EL (cell line): Measurements from ENCODE around the gene MYBPC1.
"Not testable (repeated sequence)": the region's sequence is repeated elsewhere in the genome, so short reads cannot be mapped to it uniquely, and the experiment has no call there.

Source experiments
- DNase-seq: peaks from one replicate; pipeline ENCODE4 v3.0.0-alpha.2; 2016

The MYBPC1 gene

GRCh38 chr12:101607894-101608293 is 13.1 kb downstream of the MYBPC1 start:
- DNase-seq: no peak

- DNase-seq: no peak
These were observed 13.7 kb downstream of the MYBPC1 start for GRCh38 chr12:101608301-101609133.

- no peak for DNase-seq
These were observed 14.4 kb downstream of the MYBPC1 start for GRCh38 chr12:101609198-101609597.

GRCh38 chr12:101612160-101612916 is 17.6 kb downstream of the MYBPC1 start:
- DNase-seq: no peak

DNA sequence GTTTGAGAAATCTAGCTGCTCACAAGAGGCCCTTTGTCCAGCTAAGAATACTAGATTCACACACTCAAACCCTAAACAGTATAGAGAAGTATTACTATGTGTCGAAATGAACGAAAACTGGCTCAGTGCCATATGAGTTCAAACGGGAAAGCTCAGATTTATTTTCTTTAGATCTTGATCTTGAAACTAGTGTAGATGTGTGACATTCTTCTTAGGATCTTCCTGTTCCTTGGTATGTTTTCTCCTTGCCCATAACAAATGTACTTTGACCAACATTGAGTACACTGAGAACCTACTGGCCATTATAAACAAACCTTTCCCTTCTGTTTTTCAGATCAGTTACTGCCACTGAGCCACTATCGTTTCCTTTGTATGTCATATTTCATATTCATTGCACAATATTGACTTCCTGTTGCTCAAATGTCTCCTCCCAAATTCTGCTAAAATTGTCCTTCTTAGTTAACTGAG is 21.3 kb downstream of the MYBPC1 start:
- DNase-seq: no peak

DNA sequence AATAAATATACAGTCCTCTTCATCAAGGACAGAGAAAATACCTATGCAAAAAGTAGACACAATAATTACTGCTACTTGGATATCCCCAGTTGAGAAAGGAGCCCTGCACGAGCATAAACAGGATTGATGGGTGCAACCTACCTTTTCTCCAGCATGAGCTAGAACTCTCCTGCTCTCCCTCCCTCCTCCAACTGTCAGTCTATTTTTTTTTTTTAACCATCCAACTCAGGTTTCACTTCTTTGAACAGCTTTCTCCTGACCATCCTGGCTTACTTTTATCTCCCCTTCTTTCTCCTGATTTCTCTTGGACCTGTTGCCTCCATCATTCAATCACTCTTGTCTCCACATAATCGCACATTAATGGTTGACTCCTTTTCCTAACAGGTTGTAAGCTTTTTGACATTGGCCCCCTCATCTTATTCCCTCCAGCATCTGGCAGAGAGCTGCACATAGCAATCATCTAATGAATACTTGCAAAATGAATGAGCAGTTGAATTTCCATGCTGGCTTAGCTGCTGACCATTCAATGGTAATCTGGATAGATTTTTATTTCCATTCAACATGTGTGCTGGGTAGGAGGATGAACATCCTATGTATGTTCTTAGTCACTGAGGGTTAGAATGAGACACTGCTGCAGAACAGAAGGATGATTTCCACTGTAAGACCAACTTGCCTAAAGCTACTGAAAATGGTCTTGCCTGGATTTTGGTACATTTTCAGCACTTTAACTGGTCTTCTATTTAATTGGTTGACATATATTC is 24.4 kb downstream of the MYBPC1 start:
- DNase-seq: no peak

- DNase-seq: no peak
These were observed 25.3 kb downstream of the MYBPC1 start for GRCh38 chr12:101619858-101620761.

DNA sequence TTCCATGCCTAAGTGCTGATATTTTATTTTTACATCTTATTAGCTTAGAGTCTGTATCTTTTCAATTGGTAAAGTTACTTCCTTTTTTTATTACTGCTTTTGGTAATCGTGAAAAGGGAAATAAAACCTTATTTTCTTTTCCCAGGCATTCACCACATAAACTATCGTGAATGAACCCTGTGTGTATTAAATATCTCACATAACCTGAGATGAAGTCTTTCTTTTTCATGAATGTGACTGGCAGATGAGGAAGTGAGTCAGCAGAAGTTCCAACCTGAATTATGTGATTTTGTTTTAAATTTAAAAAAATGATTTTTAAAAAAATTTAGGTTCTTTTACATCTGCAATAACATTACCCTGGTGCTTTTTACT is 26.0 kb downstream of the MYBPC1 start:
- no peak for DNase-seq

DNA sequence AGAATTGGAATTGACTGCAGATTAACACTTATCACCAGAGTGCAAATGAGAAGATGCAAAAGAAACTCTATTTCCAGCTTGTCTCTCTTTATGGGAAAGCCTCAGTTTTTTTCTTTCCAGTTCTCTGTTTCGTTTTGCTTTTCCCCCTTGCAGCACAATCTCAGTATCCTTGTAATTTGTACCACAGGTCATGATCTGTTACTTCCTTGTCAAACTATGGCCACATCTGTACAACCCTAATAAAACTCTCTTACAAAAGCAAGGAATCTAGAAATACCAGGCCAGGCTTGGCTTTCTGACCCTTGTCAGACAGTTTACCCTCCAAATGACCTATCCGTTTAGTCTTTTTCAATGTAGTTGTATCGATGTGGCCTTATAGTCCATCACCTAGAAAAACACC is 33.9 kb downstream of the MYBPC1 start:
- DNase-seq: no peak

- DNase-seq: no peak
These were observed 40.0 kb downstream of the MYBPC1 start for GRCh38 chr12:101634724-101635123.

GRCh38 chr12:101637936-101638335 is 43.2 kb downstream of the MYBPC1 start:
- DNase-seq: no peak

GRCh38 chr12:101642115-101643067 is 47.6 kb downstream of the MYBPC1 start:
- no peak for DNase-seq

- no peak for DNase-seq
These were observed 52.9 kb downstream of the MYBPC1 start for GRCh38 chr12:101647711-101648110.

- no peak for DNase-seq
These were observed 53.4 kb downstream of the MYBPC1 start for GRCh38 chr12:101648195-101648594.

DNA sequence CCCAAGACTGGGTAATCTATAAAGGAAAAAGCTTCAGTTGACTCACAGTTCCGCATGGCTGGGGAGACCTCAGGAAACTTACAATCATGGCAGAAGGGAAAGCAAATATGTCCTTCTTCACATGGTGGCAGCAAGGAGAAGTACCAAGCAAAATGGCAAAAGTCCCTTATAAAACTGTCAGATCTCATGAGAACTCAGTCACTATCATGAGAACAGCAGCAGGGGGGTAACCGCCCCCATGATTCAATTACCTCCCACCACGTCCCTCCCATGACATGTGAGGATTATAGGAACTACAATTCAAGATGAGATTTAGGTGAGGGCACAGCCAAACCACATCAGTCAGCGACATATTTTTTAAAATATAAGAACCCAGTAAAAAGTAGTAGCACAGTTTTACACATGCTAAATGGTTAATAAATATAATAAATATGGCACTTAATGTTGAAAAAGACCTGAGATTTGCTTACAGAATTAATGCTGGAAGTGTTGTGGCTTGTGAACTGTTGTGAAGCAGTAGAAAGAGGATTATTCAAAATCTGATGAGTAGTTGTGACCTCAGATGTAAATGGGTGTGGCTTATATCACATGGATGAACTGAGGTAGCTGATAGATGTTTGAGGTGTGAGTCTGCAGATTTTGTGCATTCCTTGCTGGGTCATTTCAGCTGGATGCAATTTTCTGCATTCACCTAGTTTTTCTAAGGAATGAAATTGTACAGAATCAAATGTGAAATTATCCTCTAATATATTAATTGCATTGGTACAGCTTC is 55.8 kb downstream of the MYBPC1 start:
- DNase-seq: no peak

DNA sequence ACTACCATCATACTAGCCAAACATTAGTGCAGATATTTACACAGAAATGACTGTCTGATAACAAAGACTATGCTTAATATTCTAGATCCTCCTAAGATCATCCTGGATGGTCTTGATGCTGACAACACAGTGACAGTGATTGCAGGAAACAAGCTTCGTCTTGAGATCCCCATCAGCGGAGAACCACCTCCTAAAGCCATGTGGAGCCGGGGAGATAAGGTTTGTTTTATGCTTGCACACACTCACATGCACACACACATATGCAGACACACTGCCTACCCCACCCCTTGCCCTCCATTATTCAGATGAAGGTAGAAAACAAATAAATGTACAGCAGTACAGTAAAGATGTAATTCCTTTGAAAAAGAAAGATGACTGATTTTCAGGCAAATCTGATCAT is 58.3 kb downstream of the MYBPC1 start:
- DNase-seq: no peak

- DNase-seq: no peak
These were observed 58.7 kb downstream of the MYBPC1 start for GRCh38 chr12:101653503-101653902.

GRCh38 chr12:101654442-101654841 is 59.7 kb downstream of the MYBPC1 start:
- DNase-seq: no peak

DNA sequence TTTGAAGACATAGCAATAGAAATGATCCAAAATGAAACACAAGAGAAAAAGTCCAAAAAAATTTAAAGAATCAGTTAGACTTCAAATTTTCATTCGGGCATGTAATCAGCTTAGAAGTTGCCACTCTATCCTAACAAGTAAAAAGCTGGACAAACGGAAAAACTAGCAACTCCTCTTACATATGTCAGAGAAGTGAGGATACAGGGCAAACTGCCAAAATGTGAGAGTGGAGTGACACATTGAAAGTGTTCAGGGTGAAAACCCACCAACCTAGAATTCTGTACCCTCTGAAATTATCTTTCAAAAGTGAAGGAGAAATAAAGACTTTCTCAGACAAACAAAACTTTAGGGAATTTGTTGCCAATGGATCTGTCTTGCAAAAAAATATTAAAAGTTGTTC is 60.6 kb downstream of the MYBPC1 start:
- no peak for DNase-seq

DNA sequence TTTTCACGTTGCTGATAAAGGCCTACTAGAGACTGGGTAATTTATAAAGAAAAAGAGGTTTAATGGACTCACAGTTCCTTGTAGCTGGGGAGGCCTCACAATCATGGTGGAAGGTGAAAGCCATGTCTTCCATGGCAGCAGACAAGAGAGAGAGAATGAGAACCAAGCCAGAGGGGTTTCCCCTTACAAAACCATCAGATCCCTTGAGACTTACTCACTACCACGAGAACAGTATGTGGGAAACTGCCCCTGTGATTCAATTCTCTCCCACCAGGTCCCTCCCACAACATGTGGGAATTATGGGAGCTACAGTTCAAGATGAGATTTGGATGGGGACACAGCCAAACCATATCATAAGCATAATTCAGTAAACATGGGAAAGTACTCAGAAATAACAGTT is 65.9 kb downstream of the MYBPC1 start:
- not testable (repeated sequence) for DNase-seq
